Brain pericyte (primary cell): Measurements from ENCODE around the gene MANEAL.

Experiments used
- DNase-seq: peaks from one replicate; pipeline ENCODE4 v3.0.0-alpha.2; 2012; ENCODE audit warnings: low read depth, low spot score

The MANEAL gene

GRCh38 chr1:37778654-37779053, 15.0 kb upstream of the MANEAL start:
- no peak for DNase-seq

- DNase-seq = no peak
Observed at GRCh38 chr1:37782491-37782890, 11.2 kb upstream of the MANEAL start.

GRCh38 chr1:37792943-37793686, 532 bp upstream of the MANEAL start:
- DNase-seq = no peak

- DNase-seq = no peak
Observed at GRCh38 chr1:37794372-37795339, 1.0 kb downstream of the MANEAL start.

- DNase-seq = no peak
Observed at GRCh38 chr1:37795340-37796125, 1.9 kb downstream of the MANEAL start.

- no peak for DNase-seq
Observed at GRCh38 chr1:37797750-37798345, 4.2 kb downstream of the MANEAL start.

- DNase-seq = no peak
Observed at GRCh38 chr1:37802439-37802838, 8.8 kb downstream of the MANEAL start.

- no peak for DNase-seq
Observed at GRCh38 chr1:37807220-37807554, 13.5 kb downstream of the MANEAL start.

GRCh38 chr1:37807555-37808368, 14.1 kb downstream of the MANEAL start, which contains the start of the genes C1orf122 and YRDC:
Gene C1orf122 (plus strand): TSS chr1:37807790. CDS start chr1:37808405, 615 bp downstream.
Gene YRDC (minus strand): TSS chr1:37808208. CDS start chr1:37808180, 28 bp downstream.
- DNase-seq = peak; percentile 58

GRCh38 chr1:37808369-37809319, 15.0 kb downstream of the MANEAL start:
- DNase-seq = peak; percentile 51

- DNase-seq = no peak
Observed at GRCh38 chr1:37809942-37810341, 16.3 kb downstream of the MANEAL start.

- DNase-seq = no peak
Observed at GRCh38 chr1:37811027-37811655, 17.5 kb downstream of the MANEAL start.

GRCh38 chr1:37813529-37814145, 20.0 kb downstream of the MANEAL start:
- no peak for DNase-seq

- no peak for DNase-seq
Observed at GRCh38 chr1:37814252-37814651, 20.6 kb downstream of the MANEAL start.

- DNase-seq = no peak
Observed at GRCh38 chr1:37817481-37817880, 23.8 kb downstream of the MANEAL start.

- no peak for DNase-seq
Observed at GRCh38 chr1:37821481-37821880, 27.8 kb downstream of the MANEAL start.

- DNase-seq = no peak
Observed at GRCh38 chr1:37822906-37823815, 29.5 kb downstream of the MANEAL start.
